Astrocyte (in vitro differentiated cells and primary cell): Measurements from ENCODE around the gene SLC44A3. TPM values are rescaled to one million over a fixed set of nuclear protein-coding genes. Genes with fewer than 3 reads are reported as not detected.

Source experiments
- DNase-seq: peaks from one replicate; pipeline ENCODE4 v3.0.0-alpha.2; 2010; ENCODE audit warnings: low read depth
- FAIRE-seq: peaks from 2 replicates; lab custom pipeline; 2011; peaks lifted over from hg19 to GRCh38; lab: Jason Lieb, UNC
- H2AFZ ChIP-seq: 2 replicates; pipeline ENCODE4 v1.6.0; 2012; ENCODE audit warnings: low read depth, low read length, inconsistent platforms
- H3K27ac ChIP-seq: 2 replicates; pipeline ENCODE4 v1.5.1; 2011; ENCODE audit warnings: low read depth, low read length, inconsistent platforms
- H3K27me3 ChIP-seq: 2 replicates; pipeline ENCODE4 v1.6.0; 2011; ENCODE audit warnings: low read length, inconsistent platforms; ENCODE audit not compliant: insufficient read depth
- H3K36me3 ChIP-seq: 2 replicates; pipeline ENCODE4 v1.5.1; 2011; ENCODE audit warnings: low read length, inconsistent platforms; ENCODE audit not compliant: insufficient read depth
- H3K4me1 ChIP-seq: 2 replicates; pipeline ENCODE4 v1.5.1; 2011; ENCODE audit warnings: low read length, inconsistent platforms; ENCODE audit not compliant: insufficient read depth
- H3K4me2 ChIP-seq: 2 replicates; pipeline ENCODE4 v1.6.0; 2012; ENCODE audit warnings: low read length, inconsistent platforms
- H3K4me3 ChIP-seq: 2 replicates; pipeline ENCODE4 v1.5.1; 2011; ENCODE audit warnings: low read depth, mild to moderate bottlenecking, low read length, inconsistent platforms; ENCODE audit not compliant: insufficient read depth
- H3K79me2 ChIP-seq: 2 replicates; pipeline ENCODE4 v1.6.0; 2012; ENCODE audit warnings: mild to moderate bottlenecking, low read length, inconsistent platforms; ENCODE audit not compliant: insufficient read depth
- H3K9ac ChIP-seq: 2 replicates; pipeline ENCODE4 v1.6.0; 2012; ENCODE audit warnings: mild to moderate bottlenecking, low read length, inconsistent platforms
- H3K9me3 ChIP-seq: 2 replicates; pipeline ENCODE4 v1.5.1; 2012; ENCODE audit warnings: low read depth, mild to moderate bottlenecking, low read length, inconsistent platforms; ENCODE audit not compliant: insufficient read depth
- H4K20me1 ChIP-seq: 2 replicates; pipeline ENCODE4 v1.6.0; 2012; ENCODE audit warnings: low read length, inconsistent platforms; ENCODE audit not compliant: insufficient read depth
- H3K27ac Mint-ChIP-seq: one replicate; pipeline ENCODE4 v1.8.0; 2021; ENCODE audit warnings: mild to moderate bottlenecking, mixed read lengths; ENCODE audit not compliant: unreplicated experiment
- H3K27me3 Mint-ChIP-seq: one replicate; pipeline ENCODE4 v1.8.0; 2021; ENCODE audit warnings: low read depth, mixed read lengths; ENCODE audit not compliant: unreplicated experiment
- H3K36me3 Mint-ChIP-seq: one replicate; pipeline ENCODE4 v1.8.0; 2021; ENCODE audit warnings: low read depth, mixed read lengths; ENCODE audit not compliant: unreplicated experiment
- H3K4me1 Mint-ChIP-seq: one replicate; pipeline ENCODE4 v1.8.0; 2021; ENCODE audit warnings: low read depth, mixed read lengths; ENCODE audit not compliant: unreplicated experiment
- H3K4me3 Mint-ChIP-seq: one replicate; pipeline ENCODE4 v1.8.0; 2021; ENCODE audit warnings: mild to moderate bottlenecking, moderate library complexity, mixed read lengths; ENCODE audit not compliant: unreplicated experiment
- H3K9me3 Mint-ChIP-seq: one replicate; pipeline ENCODE4 v1.8.0; 2021; ENCODE audit warnings: mild to moderate bottlenecking, mixed read lengths; ENCODE audit not compliant: unreplicated experiment
- EZH2 ChIP-seq: IDR thresholded peaks from 2 replicates; pipeline ENCODE4 v1.6.1; 2012; ENCODE audit warnings: mild to moderate bottlenecking, low read length, inconsistent platforms; ENCODE audit not compliant: insufficient read depth
- total RNA-seq: library from RNA; stranded (reverse); gene quantifications from 2 replicates; pipeline ENCODE4 v1.2.1, GENCODE V29; 2021
- TF ChIP-seq, protein P1 (sequence below): IDR thresholded peaks from 2 replicates; pipeline ENCODE4 v1.5.1; 2011; ENCODE audit warnings: low read depth, mild to moderate bottlenecking, inconsistent platforms, low read length, moderate library complexity; ENCODE audit not compliant: insufficient read depth

SLC44A3 gene
- total RNA-seq, 1 donor from 2014 or later, result 3.7 TPM

DNA sequence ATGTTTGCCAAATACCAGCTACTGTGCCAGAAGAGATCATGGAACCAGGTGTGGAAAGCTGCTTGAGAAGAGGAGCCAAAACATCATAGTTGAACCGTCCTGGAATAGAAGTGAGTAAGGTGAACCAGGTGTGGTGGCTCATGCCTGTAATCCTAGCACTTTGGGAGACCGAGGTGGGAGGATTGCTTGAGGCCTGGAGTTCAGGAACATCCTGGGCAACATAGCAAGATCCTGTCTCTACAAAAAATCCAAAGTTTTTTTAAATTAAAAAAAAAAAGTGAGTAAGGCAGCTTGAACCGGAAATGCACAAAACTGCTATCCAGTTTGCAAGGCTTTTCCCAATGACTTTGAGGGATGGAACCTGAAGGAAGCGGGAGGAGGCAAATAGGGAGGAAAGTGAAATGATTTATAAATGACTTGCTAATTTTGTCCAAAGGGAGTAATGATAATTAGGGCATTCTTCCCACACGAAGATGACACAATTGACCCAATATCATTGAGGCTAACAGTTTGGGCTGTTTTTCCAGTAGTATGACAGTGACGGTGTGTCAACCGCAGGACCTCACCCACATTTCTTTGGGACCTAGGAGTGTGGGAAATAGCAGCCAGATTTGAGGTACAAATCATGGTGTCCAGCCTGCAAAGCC is 108.3 kb downstream of the SLC44A3 start:
- no peaks in the 10 kb centered on the region for H3K9me3 Mint-ChIP-seq
- peak overlapping the region; percentile 91 for H3K4me3 Mint-ChIP-seq
- peak overlapping the region; percentile 90 for H3K27ac Mint-ChIP-seq
- peaks cover 29% of the 10 kb centered on the region for H3K4me1 Mint-ChIP-seq
- Histone ChIP-seq H2AFZ (no peak overlapping the region), H3K79me2 (peaks cover 66% of the 10 kb centered on the region), H3K4me3 (peak overlapping the region; percentile 62), H3K9ac (peak overlapping the region; percentile 89), H3K4me1 (peaks cover 27% of the 10 kb centered on the region), H3K27me3 (no peaks in the 10 kb centered on the region), H3K4me2 (peak overlapping the region; percentile 97), H3K36me3 (no peaks in the 10 kb centered on the region), H3K9me3 (no peaks in the 10 kb centered on the region), H4K20me1 (peaks cover 28% of the 10 kb centered on the region), H3K27ac (peak overlapping the region; percentile 85)
- H3K27me3 Mint-ChIP-seq, result no peaks in the 10 kb centered on the region
- peaks cover 17% of the 10 kb centered on the region for H3K36me3 Mint-ChIP-seq
- no peak for DNase-seq
- no peak for TF ChIP-seq EZH2
- TF ChIP-seq, protein P1, sequence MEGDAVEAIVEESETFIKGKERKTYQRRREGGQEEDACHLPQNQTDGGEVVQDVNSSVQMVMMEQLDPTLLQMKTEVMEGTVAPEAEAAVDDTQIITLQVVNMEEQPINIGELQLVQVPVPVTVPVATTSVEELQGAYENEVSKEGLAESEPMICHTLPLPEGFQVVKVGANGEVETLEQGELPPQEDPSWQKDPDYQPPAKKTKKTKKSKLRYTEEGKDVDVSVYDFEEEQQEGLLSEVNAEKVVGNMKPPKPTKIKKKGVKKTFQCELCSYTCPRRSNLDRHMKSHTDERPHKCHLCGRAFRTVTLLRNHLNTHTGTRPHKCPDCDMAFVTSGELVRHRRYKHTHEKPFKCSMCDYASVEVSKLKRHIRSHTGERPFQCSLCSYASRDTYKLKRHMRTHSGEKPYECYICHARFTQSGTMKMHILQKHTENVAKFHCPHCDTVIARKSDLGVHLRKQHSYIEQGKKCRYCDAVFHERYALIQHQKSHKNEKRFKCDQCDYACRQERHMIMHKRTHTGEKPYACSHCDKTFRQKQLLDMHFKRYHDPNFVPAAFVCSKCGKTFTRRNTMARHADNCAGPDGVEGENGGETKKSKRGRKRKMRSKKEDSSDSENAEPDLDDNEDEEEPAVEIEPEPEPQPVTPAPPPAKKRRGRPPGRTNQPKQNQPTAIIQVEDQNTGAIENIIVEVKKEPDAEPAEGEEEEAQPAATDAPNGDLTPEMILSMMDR, result no peak
- FAIRE-seq, result no peak

DNA sequence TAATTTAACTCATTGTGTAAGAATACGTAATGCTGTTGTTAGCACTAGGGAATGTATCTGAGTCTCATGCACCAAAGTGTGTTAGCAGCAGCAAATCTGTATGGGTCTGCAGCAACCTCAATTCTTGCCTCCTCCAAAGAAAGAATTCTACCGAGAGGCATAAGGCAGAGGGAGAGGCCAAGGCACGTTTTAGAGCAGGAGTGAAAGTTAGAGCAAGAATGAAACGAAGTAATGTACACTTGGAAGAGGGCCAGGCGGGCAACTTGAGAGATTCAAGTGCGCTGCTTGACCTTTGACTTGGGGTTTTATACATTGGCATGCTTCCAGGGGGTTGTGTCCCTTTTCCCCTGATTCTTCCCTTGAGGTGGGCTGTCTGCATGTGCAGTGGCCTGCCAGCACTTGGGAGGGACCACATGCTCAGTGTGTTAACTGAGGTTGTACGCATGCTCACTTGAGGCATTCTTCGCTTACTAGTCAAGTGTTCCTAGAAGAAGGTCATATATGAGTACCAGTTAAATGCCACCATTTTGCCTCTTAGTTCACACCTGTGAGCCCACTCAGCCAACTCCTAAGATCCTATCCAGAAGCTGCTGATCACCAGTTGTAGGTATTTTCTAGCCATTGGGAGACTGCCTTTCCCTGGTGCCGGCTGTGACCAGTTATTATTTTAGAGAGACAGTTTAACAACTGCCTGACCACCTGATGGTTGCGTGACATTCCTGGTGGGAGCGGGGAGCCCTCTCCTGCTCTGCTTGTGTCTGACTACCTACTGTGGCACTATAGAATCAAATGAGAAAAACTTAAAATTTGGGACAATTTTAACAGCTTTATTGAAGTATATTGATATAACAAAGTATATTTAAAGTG is 109.4 kb downstream of the SLC44A3 start:
- Mint-ChIP-seq H3K4me1 (peaks cover 24% of the 10 kb centered on the region), H3K27ac (no peak overlapping the region), H3K9me3 (no peaks in the 10 kb centered on the region), H3K27me3 (no peaks in the 10 kb centered on the region), H3K4me3 (peak overlapping the region; percentile 91), H3K36me3 (peaks cover 14% of the 10 kb centered on the region)
- Histone ChIP-seq H2AFZ (no peak overlapping the region), H3K36me3 (no peaks in the 10 kb centered on the region), H3K9ac (peak overlapping the region; percentile 5), H3K4me3 (peak overlapping the region; percentile 62), H3K79me2 (peaks cover 55% of the 10 kb centered on the region), H3K27me3 (no peaks in the 10 kb centered on the region), H3K9me3 (no peaks in the 10 kb centered on the region), H3K4me2 (peak overlapping the region; percentile 97), H3K27ac (no peak overlapping the region), H3K4me1 (peaks cover 19% of the 10 kb centered on the region), H4K20me1 (peaks cover 16% of the 10 kb centered on the region)
- TF ChIP-seq, protein P1, result no peak
- no peak for TF ChIP-seq EZH2
- no peak for FAIRE-seq
- no peak for DNase-seq
